ENCODE data around the gene PLLP. TPM values are rescaled to one million over a fixed set of nuclear protein-coding genes. Genes with fewer than 3 reads are reported as not detected.
A peak's percentile ranks its signal among the peaks of the same experiment; 100 is the strongest.

Gene PLLP
- polyA plus RNA-seq, 1 donor (not counting 4 experiments of a cell fraction or from before 2014, with no cell fraction given), result 8.7 TPM

GRCh38 chr16:57301126-57301817 lies 16.8 kb upstream of the PLLP start:
- FAIRE-seq, result no peak
- Histone ChIP-seq H3K4me2 (ENCODE audit: control insufficient read depth, extremely low read depth, insufficient read depth, low read depth, low read length) (peak overlapping the region; percentile 45), H3K27ac (ENCODE audit: control insufficient read depth, insufficient read depth, low read length) (no peak overlapping the region)

DNA sequence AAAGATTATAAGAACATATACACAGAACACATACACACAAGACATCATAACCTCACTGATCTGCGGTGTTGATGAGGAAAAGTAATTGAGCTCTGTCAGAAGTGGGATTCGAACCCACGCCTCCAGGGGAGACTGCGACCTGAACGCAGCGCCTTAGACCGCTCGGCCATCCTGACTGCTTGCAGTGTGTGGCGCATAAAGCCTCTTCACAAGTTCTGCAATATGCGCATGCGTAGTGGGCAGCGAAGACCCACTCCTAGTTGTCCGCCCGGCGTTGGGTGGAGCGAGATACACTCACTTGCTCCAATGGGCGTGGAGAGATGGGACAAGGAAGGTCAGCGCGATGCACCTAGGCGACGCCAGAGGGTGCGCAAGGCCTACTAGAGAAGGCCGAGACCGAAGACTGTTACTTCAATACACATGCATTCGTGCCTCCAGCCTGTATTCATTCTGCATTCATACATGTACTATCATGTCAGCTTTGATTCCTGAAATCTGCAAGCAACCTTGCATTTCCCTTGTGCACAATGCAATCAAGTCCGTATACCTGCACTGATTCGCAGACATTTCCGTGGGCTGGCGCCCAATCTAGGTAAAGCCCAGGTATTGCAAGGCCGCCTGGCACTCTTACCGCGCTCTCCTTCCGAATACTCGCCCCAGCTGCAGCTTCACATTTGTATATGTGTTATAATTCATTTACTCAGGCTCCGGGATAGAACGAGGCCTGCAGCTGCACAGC lies 16.1 kb upstream of the PLLP start:
- Histone ChIP-seq H3K27ac (ENCODE audit: control insufficient read depth, insufficient read depth, low read length) (peak overlapping the region; percentile 38), H2AFZ (ENCODE audit: control insufficient read depth, low read length) (no peak overlapping the region), H3K4me1 (ENCODE audit: control insufficient read depth, extremely low read depth, insufficient read depth, low read length) (peaks cover 14% of the 10 kb centered on the region), H4K20me1 (ENCODE audit: control insufficient read depth, extremely low read depth, insufficient read depth, low read length) (no peaks in the 10 kb centered on the region), H3K9me3 (ENCODE audit: control insufficient read depth, low read depth, low read length) (no peaks in the 10 kb centered on the region), H3K36me3 (ENCODE audit: control insufficient read depth in 2 of 2, extremely low read depth in 1 of 2, insufficient read depth in 2 of 2, low read length in 2 of 2) (no peaks in the 10 kb centered on the region), H3K4me3 (ENCODE audit: control insufficient read depth in 2 of 3, extremely low read depth in 1 of 3, insufficient read depth in 2 of 3, low read depth in 1 of 3, low read length in 3 of 3) (peak overlapping the region; percentile 4 to 31 (median 15)), H3K79me2 (ENCODE audit: control insufficient read depth, insufficient read depth, low read length) (no peaks in the 10 kb centered on the region), H3K9me1 (ENCODE audit: control insufficient read depth, extremely low read depth, insufficient read depth, low read length) (no peaks in the 10 kb centered on the region), H3K4me2 (ENCODE audit: control insufficient read depth, extremely low read depth, insufficient read depth, low read depth, low read length) (peak overlapping the region; percentile 61), H3K9ac (ENCODE audit: control insufficient read depth, extremely low read depth, insufficient read depth, low read length) (no peak overlapping the region), H3K27me3 (ENCODE audit: control insufficient read depth, extremely low read depth, insufficient read depth, low read length) (no peaks in the 10 kb centered on the region)
- TF ChIP-seq CTCF (optimal IDR thresholded peaks at IDR 0.05 in 1 of 3, IDR thresholded peaks at IDR 0.05 in 1 of 3, conservative IDR thresholded peaks at IDR 0.05 in 1 of 3; ENCODE audit: extremely low read depth in 1 of 3, insufficient read depth in 2 of 3, low read length in 3 of 3) (peak; percentile 97 to 100 (median 100)), EZH2 (IDR thresholded peaks at IDR 0.05; ENCODE audit: low read length) (no peak)
- FAIRE-seq (peak; percentile 96), DNase-seq (ENCODE audit: low read depth, low spot score) (peak; percentile 97)
- dilution Hi-C loops (cut with MboI; ENCODE audit: extremely low pct_ligation_motif_present, low sequenced_read_pairs), result no loop called here

More at GRCh38 chr16:57301126-57301817, 16.8 kb upstream of the PLLP start:
- Histone ChIP-seq H3K9me1 (ENCODE audit: control insufficient read depth, extremely low read depth, insufficient read depth, low read length) (no peaks in the 10 kb centered on the region), H3K9ac (ENCODE audit: control insufficient read depth, extremely low read depth, insufficient read depth, low read length) (no peak overlapping the region), H3K4me1 (ENCODE audit: control insufficient read depth, extremely low read depth, insufficient read depth, low read length) (peaks cover 14% of the 10 kb centered on the region), H4K20me1 (ENCODE audit: control insufficient read depth, extremely low read depth, insufficient read depth, low read length) (no peaks in the 10 kb centered on the region), H3K9me3 (ENCODE audit: control insufficient read depth, low read depth, low read length) (no peaks in the 10 kb centered on the region), H3K36me3 (ENCODE audit: control insufficient read depth in 2 of 2, extremely low read depth in 1 of 2, insufficient read depth in 2 of 2, low read length in 2 of 2) (no peaks in the 10 kb centered on the region), H3K4me3 (ENCODE audit: control insufficient read depth in 2 of 3, extremely low read depth in 1 of 3, insufficient read depth in 2 of 3, low read depth in 1 of 3, low read length in 3 of 3) (peak overlapping the region in 1 of 3 experiments; percentile 31), H3K27me3 (ENCODE audit: control insufficient read depth, extremely low read depth, insufficient read depth, low read length) (no peaks in the 10 kb centered on the region), H2AFZ (ENCODE audit: control insufficient read depth, low read length) (no peak overlapping the region), H3K79me2 (ENCODE audit: control insufficient read depth, insufficient read depth, low read length) (no peaks in the 10 kb centered on the region)
- no peak for DNase-seq (ENCODE audit: low read depth, low spot score)
- dilution Hi-C loops (cut with MboI; ENCODE audit: extremely low pct_ligation_motif_present, low sequenced_read_pairs), result no loop called here
- no peak for TF ChIP-seq CTCF (optimal IDR thresholded peaks at IDR 0.05 in 1 of 3, IDR thresholded peaks at IDR 0.05 in 1 of 3, conservative IDR thresholded peaks at IDR 0.05 in 1 of 3; ENCODE audit: extremely low read depth in 1 of 3, insufficient read depth in 2 of 3, low read length in 3 of 3)
- no peak for TF ChIP-seq EZH2 (IDR thresholded peaks at IDR 0.05; ENCODE audit: low read length)
